Astrocyte of the cerebellum (primary cell): Measurements from ENCODE around the gene WDR93.

Experiments used
- DNase-seq: peaks from one replicate; pipeline ENCODE4 v3.0.0-alpha.2; 2011; ENCODE audit warnings: low read depth
- H3K4me3 ChIP-seq: 2 replicates; pipeline ENCODE4 v1.5.1; 2011; ENCODE audit warnings: mild to moderate bottlenecking, low read depth, low read length, moderate library complexity
- CTCF ChIP-seq: IDR thresholded peaks from 2 replicates; pipeline ENCODE4 v1.5.1; 2012; ENCODE audit warnings: low read length, low read depth, moderate library complexity, mild to moderate bottlenecking; ENCODE audit errors: missing control alignments
- in situ Hi-C: cut with HindIII; loops from 2 replicates; pipeline ENCODE4 v1.10.0; 2017; ENCODE audit warnings: low sequenced_read_pairs

The WDR93 gene

GRCh38 chr15:89790206-89790605, 99.6 kb downstream of the WDR93 start:
- H3K4me3 ChIP-seq, result no peak overlapping the region
- no peak for TF ChIP-seq CTCF
- DNase-seq, result no peak
- in situ Hi-C loops, result no loop called here

DNA sequence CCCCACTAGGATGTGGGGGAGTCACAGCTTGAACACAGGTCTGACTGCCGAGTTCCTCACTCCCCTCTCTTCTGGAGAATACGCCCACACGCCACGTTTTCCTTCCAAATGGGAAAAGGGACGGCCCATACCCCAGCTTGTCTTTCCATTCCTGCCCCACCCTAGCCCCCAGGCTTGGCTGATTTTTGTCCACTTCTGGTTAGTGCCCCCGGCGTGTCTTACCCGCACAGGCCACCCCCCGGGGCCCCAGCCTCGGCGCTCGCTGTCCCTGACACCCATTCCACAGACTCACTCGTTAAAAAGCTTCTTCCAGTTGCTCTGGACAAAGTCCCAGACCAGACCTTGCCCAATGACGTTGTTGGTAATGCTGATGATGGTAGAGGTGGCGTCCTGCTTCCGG, 100.0 kb downstream of the WDR93 start:
- DNase-seq, result no peak
- in situ Hi-C loops, result no loop called here
- H3K4me3 ChIP-seq, result no peak overlapping the region
- no peak for TF ChIP-seq CTCF

DNA sequence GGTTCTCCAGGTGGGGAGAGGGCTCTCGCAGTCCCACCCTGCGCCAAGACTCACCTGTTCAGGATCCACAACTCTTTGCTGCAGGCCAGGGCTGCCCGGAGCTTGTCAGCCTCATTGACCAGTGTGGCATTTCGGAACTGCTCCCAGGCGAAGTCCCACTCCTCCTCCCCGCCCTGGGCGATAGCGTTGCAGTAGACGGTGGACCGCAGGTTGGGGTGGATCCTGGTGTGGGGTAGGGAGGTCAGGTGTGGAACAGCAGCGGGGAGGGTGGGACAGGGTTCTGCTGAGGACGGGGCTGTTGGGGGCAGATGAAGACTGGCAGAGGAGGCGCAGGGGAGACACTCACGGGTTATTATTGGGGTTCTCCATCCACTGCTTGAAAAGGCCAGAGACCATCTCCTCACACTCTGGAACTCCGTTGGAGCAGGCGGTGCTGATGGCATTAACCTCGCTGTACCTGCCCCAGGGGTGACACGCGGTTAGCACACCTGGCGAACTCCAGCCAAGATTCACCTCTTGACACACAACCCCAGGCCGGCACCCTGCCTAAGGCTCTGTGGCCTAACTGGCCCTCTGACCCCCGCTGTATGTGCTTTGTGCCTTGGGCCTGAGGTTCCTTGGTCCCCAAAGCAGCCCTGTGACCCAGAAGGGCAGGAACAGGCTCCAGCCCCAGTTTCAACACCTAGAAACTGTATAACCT, 101.6 kb downstream of the WDR93 start:
- in situ Hi-C loops, result no loop called here
- H3K4me3 ChIP-seq, result no peak overlapping the region
- DNase-seq, result no peak
- no peak for TF ChIP-seq CTCF
